ENCODE measurements around the gene KRTAP10-4.

- TF ChIP-seq CTCF (IDR thresholded peaks at IDR 0.05; ENCODE audit: low read depth, low read length, missing input control) (no peak), SP1 (IDR thresholded peaks at IDR 0.05) (no peak), YY1 (IDR thresholded peaks at IDR 0.05) (no peak), RAD21 (IDR thresholded peaks at IDR 0.05) (no peak), TAF1 (conservative IDR thresholded peaks at IDR 0.05) (no peak), MAX (IDR thresholded peaks at IDR 0.05) (no peak), FOXA1 (IDR thresholded peaks at IDR 0.05) (no peak), FOXA2 (IDR thresholded peaks at IDR 0.05) (no peak)
Observed at GRCh38 chr21:44614161-44614631, 40.7 kb downstream of the KRTAP10-4 start.
